ENCODE results near the gene FAM240B. TPM values are rescaled to one million over a fixed set of nuclear protein-coding genes. Genes with fewer than 3 reads are reported as not detected.
A peak's percentile ranks its signal among the peaks of the same experiment; 100 is the strongest.

FAM240B gene
- total RNA-seq, 1 experiment from 2014 or later = not detected

- Mint-ChIP-seq H3K36me3 (ENCODE audit: insufficient read depth in 1 of 3, low read depth in 3 of 3) (peaks cover 0 to 5% (median 0%) of the 10 kb centered on the region in 3 experiments; a peak in 3 of 7 replicates), H3K4me3 (no peak overlapping the region), H3K27ac (peak overlapping the region in 2 of 3 experiments; percentile 67 to 89; a peak in 2 of 7 replicates), H3K4me1 (peaks cover 41 to 43% of the 10 kb centered on the region in 2 experiments), H3K27me3 (ENCODE audit: low read depth) (peaks cover 18% of the 10 kb centered on the region), H3K9me3 (0 out of 5 replicates have a peak, but pooled peaks cover 0 to 2% of the 10 kb centered on the region in 2 experiments)
- Histone ChIP-seq H4K20me1 (ENCODE audit: control insufficient read depth, insufficient read depth, insufficient read length) (no peaks in the 10 kb centered on the region), H2BK20ac (ENCODE audit: low read depth, low read length, poor library complexity, severe bottlenecking) (no peak overlapping the region), H3K4me2 (ENCODE audit: insufficient read depth, insufficient read length, low read length) (no peak overlapping the region), H3K4me1 (ENCODE audit: insufficient read depth, low read length) (peaks cover 12% of the 10 kb centered on the region; the same call in 1 of the 2 replicates), H3K23ac (ENCODE audit: insufficient read length, low read depth, low read length) (no peak overlapping the region), H3K18ac (ENCODE audit: insufficient read length, low read depth, low read length) (no peak overlapping the region), H2BK12ac (ENCODE audit: insufficient read length, low read depth, low read length) (no peak overlapping the region), H2BK15ac (ENCODE audit: low read depth, low read length) (no peak overlapping the region), H2BK5ac (ENCODE audit: insufficient read length, low read length) (no peak overlapping the region), H3K9me3 (ENCODE audit: control insufficient read depth, low read depth, low read length) (no peaks in the 10 kb centered on the region), H3K14ac (ENCODE audit: insufficient read depth, low read length) (no peak overlapping the region), H3K4ac (ENCODE audit: low read depth, low read length) (no peak overlapping the region), H3K56ac (ENCODE audit: insufficient read length, low read depth, low read length) (no peak overlapping the region), H2AFZ (ENCODE audit: low read length) (no peak overlapping the region), H3K79me2 (ENCODE audit: insufficient read depth, low read length) (no peaks in the 10 kb centered on the region), H3K79me1 (ENCODE audit: insufficient read depth, low read depth, low read length, poor library complexity, severe bottlenecking) (no peaks in the 10 kb centered on the region), H3K27ac (ENCODE audit: insufficient read length, low read depth, low read length) (no peak overlapping the region), H3K27me3 (ENCODE audit: insufficient read depth, low read length) (no peaks in the 10 kb centered on the region), H2BK120ac (ENCODE audit: low read depth, low read length, poor library complexity, severe bottlenecking) (no peak overlapping the region), H4K5ac (ENCODE audit: insufficient read length, low read depth, low read length) (no peak overlapping the region), H2AK5ac (ENCODE audit: insufficient read length, low read length) (no peak overlapping the region), H4K8ac (replicated peaks; ENCODE audit: insufficient read length, low read depth, low read length) (no peak overlapping the region), H4K91ac (ENCODE audit: insufficient read length, low read depth, low read length) (no peak overlapping the region), H3T11ph (ENCODE audit: low read length) (no peak overlapping the region), H3K9ac (ENCODE audit: extremely low read depth, insufficient read length, low read length) (no peak overlapping the region), H3K23me2 (ENCODE audit: insufficient read length, low read depth, low read length, poor library complexity, severe bottlenecking) (no peaks in the 10 kb centered on the region)
- no CpG with 5 or more reads among the region's 19 CpGs for WGBS (ENCODE audit: extremely low coverage, insufficient read length, low lambda C conversion rate)
- no peak for DNase-seq
- TF ChIP-seq CTCF (conservative IDR thresholded peaks at IDR 0.05) = no peak
Observed at GRCh38 chr9:38673399-38674193, 46.3 kb downstream of the FAM240B start.
